Activated T-cell treated with anti-CD3 and anti-CD28 coated beads, Interleukin-2, amount 50 U/mL, for 72 hours (primary cell): ENCODE measurements around the gene TMPRSS4. TPM values are rescaled to one million over a fixed set of nuclear protein-coding genes. Genes with fewer than 3 reads are reported as not detected.

ENCODE experiments used
- ATAC-seq, 2 donors: fragments of 150-1000 bp; cut with Tn5 transposase; replicated peaks in 1 of 2; 2 replicates each; pipeline ENCODE4 v1.10.0; 2021; ENCODE audit warnings: moderate library complexity in 2 of 2, mild to moderate bottlenecking in 1 of 2
- DNase-seq, 2 donors: peaks; one replicate each; pipeline ENCODE4 v3.0.0; 2021 to 2022; ENCODE audit warnings: mixed read lengths in 1 of 2
- H3K27ac Mint-ChIP-seq: one replicate; pipeline ENCODE4 v1.8.0; 2022; ENCODE audit warnings: mild to moderate bottlenecking, moderate library complexity, mixed read lengths
- H3K27me3 Mint-ChIP-seq: one replicate; pipeline ENCODE4 v1.8.0; 2022; ENCODE audit warnings: low read depth, mixed read lengths
- H3K36me3 Mint-ChIP-seq, 2 donors: one replicate each; pipeline ENCODE4 v1.8.0; 2022; ENCODE audit warnings: mixed read lengths in 2 of 2, mild to moderate bottlenecking in 1 of 2; ENCODE audit not compliant: insufficient read depth in 2 of 2
- H3K4me1 Mint-ChIP-seq: one replicate; pipeline ENCODE4 v1.8.0; 2022; ENCODE audit warnings: low read depth, mixed read lengths
- H3K4me3 Mint-ChIP-seq, 2 donors: one replicate each; pipeline ENCODE4 v1.8.0; 2022; ENCODE audit warnings: mild to moderate bottlenecking in 2 of 2, mixed read lengths in 2 of 2, moderate library complexity in 2 of 2
- H3K9me3 Mint-ChIP-seq, 2 donors: one replicate each; pipeline ENCODE4 v1.8.0; 2022; ENCODE audit warnings: mixed read lengths in 2 of 2
- total RNA-seq, 2 donors: library from RNA; stranded (reverse); gene quantifications; one replicate each; pipeline ENCODE4 v1.2.3, GENCODE V29; 2022

Gene TMPRSS4
- total RNA-seq, 2 donors from 2014 or later = 0.07 TPM; not detected in 1

DNA sequence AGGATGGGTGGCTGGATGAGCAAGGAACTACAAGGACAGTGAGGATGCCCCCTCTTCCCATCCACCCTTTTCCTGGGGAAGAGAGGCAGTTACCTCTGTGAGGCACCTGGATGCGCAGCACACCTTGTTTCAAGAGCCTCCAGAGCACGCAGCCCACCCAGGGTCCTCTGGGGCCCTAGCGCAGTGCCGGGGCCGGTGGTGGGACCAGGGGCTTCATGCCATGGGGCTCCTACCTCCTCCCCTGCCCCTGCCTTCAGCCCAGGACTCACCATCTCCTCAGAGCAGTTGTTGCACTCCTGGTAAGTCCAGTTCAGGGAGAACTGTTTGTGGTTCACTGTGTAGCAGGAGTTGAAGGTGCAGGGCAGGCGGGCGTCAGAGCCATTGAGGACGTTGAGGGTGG is 91.4 kb downstream of the TMPRSS4 start:
- ATAC-seq (no peak), DNase-seq (no peak)
- Mint-ChIP-seq H3K27ac (no peak overlapping the region), H3K4me3 (no peak overlapping the region), H3K9me3 (no peaks in the 10 kb centered on the region), H3K4me1 (no peaks in the 10 kb centered on the region), H3K36me3 (no peaks in the 10 kb centered on the region), H3K27me3 (peaks cover 11% of the 10 kb centered on the region)

DNA sequence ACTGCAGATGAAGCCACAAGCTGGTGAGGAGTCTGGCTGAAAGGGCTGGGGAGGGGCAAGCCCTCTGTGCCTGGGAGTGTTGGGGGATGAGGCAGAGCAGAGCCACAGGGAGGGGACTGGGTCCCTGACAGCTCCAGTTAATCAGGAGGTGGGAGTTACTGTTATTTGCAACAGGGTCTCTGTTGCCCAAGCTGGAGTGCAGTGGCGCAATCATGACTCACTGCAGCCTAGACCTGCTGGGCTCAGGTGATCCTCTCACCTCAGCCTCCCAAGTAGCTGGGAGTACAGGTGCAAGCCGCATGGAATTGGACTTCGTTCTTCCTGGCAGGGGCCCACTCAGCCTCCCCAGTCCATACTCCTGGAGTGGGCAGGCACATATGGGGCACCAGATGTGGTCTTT is 91.9 kb downstream of the TMPRSS4 start:
- Mint-ChIP-seq H3K4me3 (no peak overlapping the region), H3K9me3 (no peaks in the 10 kb centered on the region), H3K27ac (no peak overlapping the region), H3K36me3 (no peaks in the 10 kb centered on the region), H3K4me1 (no peaks in the 10 kb centered on the region), H3K27me3 (peaks cover 6% of the 10 kb centered on the region)
- no peak for ATAC-seq
- DNase-seq = no peak

DNA sequence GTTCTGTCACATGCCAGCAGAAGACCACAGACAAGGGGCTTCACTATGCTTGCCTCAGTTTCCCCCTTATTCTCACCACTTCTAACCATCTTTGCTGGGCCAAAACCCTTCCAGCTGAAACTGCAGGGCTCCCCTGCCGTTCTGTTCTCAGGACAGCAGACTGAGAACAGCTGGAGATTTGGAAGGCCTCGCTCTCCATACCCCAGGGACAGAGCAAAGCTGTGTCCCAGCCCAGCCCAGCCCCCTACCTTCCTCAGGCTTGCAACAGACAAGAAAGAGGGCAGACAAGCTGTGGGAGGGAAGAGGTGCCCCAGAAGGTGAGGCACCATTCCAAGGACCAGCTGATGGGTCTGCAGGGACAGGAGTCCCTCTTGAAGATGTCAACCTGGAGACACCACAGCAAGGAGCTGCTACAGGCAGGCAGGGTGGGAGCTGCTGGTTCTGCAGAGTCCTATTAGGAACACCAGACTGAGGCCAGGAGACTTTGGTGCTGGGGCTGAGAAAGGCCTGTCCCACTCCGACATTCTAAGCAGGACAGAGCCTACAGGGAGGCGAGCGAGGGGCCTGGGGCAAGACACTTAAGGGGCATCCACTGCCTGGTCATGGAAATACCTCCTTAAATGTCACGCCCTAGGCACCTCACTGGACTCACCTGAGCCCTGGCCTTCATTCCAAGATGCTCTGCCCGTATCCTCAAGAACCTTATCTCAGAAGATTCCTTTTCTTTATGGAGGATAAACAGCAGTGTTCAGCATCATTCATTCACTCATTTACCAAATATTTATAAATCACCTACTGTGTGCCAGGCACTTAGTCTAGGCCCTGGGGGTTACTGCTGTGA is 92.6 kb downstream of the TMPRSS4 start:
- no peak for ATAC-seq
- Mint-ChIP-seq H3K36me3 (no peaks in the 10 kb centered on the region), H3K27ac (no peak overlapping the region), H3K27me3 (peaks cover 10% of the 10 kb centered on the region), H3K4me1 (no peaks in the 10 kb centered on the region), H3K4me3 (no peak overlapping the region), H3K9me3 (no peaks in the 10 kb centered on the region)
- no peak for DNase-seq

DNA sequence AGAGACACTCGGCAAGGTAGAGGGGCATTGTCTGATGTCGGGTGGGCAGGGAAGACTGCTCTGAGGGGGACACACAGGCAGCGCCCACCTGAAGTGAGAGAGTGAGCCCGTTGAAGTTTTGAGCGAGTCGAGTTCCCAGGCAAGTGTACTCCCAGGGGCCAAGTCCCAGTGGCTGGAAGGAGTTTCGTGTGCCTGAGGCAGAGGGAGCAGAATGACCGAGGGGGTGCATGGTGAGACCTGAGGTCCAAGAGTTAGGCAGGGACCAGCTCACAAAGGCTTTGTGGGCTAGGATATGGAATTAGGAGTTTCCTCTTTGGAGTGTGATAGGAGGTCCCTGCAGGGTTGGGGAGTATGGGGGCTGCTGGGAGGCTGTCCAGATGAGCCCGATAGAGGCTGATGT is 93.4 kb downstream of the TMPRSS4 start:
- no peaks in the 10 kb centered on the region for H3K9me3 Mint-ChIP-seq
- H3K4me3 Mint-ChIP-seq = no peak overlapping the region
- H3K36me3 Mint-ChIP-seq = no peaks in the 10 kb centered on the region
- no peak overlapping the region for H3K27ac Mint-ChIP-seq
- H3K4me1 Mint-ChIP-seq = no peaks in the 10 kb centered on the region
- ATAC-seq = no peak
- DNase-seq = no peak
- peaks cover 17% of the 10 kb centered on the region for H3K27me3 Mint-ChIP-seq

DNA sequence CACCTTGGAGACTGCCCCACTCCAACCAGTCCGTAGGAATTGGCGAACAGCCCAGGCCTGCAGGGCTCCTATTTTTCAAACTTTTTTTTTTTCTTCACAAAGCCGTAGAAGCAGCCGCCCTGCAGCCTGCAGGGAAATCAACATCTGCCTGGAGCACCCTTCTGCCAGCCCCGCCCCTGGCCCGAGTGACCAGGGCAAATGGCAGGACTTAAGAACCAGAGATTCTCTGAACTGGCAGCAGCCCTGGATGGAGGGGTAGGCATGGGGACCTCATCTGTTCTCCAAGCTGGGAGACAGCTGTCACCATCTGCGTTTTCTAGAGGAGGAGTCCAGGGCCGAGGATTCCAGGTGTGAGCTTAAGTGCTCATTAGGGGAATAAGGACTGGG is 94.0 kb downstream of the TMPRSS4 start:
- Mint-ChIP-seq H3K27ac (no peak overlapping the region), H3K9me3 (no peaks in the 10 kb centered on the region), H3K27me3 (peaks cover 23% of the 10 kb centered on the region), H3K36me3 (no peaks in the 10 kb centered on the region), H3K4me1 (peaks cover 5% of the 10 kb centered on the region), H3K4me3 (no peak overlapping the region)
- ATAC-seq = no peak
- no peak for DNase-seq

Other genes with a start within 250 kb of the TMPRSS4 start
- gene FXYD6, start 200.4 kb upstream of the TMPRSS4 start, total RNA-seq = under 1 TPM; 0.17 to 0.25 TPM
- gene TMPRSS13, start 147.7 kb upstream of the TMPRSS4 start, total RNA-seq = 1 to 10 TPM; 3.0 to 3.2 TPM
- 100 to 1,000 TPM in 1 of 2 donors, 10 to 100 TPM in 1; 79.6 to 123 TPM for gene IL10RA, start 90.7 kb upstream of the TMPRSS4 start, total RNA-seq
- under 1 TPM; 0.36 to 0.67 TPM for gene SMIM35, start 9.9 kb downstream of the TMPRSS4 start, total RNA-seq
- gene SCN4B, start 75.7 kb downstream of the TMPRSS4 start, total RNA-seq = under 1 TPM; 0.46 to 0.53 TPM
- not detected for gene SCN2B, start 99.6 kb downstream of the TMPRSS4 start, total RNA-seq
- 100 to 1,000 TPM; 272 to 369 TPM for gene JAML, start 147.9 kb downstream of the TMPRSS4 start, total RNA-seq
- 10 to 100 TPM; 71.3 to 76.3 TPM for gene MPZL3, start 175.3 kb downstream of the TMPRSS4 start, total RNA-seq
- 10 to 100 TPM; 10.1 to 12.9 TPM for gene MPZL2, start 187.2 kb downstream of the TMPRSS4 start, total RNA-seq
- gene CD3E, start 227.7 kb downstream of the TMPRSS4 start, total RNA-seq = 100 to 1,000 TPM; 404 to 419 TPM